Measurements from ENCODE around the gene KCNK4.

The KCNK4 gene

DNA sequence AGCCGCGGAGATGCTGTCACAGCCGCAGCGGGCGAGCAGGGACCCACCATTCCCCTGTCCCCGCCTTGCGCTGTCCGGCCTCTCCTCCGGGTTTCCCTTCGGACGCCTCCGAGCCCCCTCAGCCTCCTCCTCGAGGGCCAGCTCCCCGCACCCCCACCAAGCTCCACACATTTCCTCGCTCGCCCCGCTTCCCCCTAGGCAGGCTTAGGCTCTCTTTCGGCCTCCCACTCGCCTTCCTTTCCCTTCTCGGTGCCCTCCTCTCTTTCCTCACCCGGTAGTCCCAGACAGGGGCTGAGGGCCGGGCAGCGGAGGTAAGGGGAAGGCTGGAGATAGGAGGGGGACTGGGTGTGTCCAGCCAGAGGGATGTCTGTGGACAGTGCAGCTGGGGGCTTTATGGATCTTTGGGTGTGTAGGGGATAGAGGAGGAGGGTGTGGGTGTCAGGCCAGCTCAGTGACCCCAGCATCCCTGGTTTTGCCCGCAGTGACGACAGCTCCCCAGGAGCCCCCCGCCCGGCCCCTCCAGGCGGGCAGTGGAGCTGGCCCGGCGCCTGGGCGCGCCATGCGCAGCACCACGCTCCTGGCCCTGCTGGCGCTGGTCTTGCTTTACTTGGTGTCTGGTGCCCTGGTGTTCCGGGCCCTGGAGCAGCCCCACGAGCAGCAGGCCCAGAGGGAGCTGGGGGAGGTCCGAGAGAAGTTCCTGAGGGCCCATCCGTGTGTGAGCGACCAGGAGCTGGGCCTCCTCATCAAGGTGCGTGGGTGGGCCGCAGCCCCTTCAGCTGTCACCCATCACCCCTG is 1.6 kb downstream of the KCNK4 start:
- no peak overlapping the region for H3K4me3 ChIP-seq (ENCODE audit: low read depth, low read length)
- no peak for DNase-seq (ENCODE audit: low read depth)
- TF ChIP-seq, protein P1, sequence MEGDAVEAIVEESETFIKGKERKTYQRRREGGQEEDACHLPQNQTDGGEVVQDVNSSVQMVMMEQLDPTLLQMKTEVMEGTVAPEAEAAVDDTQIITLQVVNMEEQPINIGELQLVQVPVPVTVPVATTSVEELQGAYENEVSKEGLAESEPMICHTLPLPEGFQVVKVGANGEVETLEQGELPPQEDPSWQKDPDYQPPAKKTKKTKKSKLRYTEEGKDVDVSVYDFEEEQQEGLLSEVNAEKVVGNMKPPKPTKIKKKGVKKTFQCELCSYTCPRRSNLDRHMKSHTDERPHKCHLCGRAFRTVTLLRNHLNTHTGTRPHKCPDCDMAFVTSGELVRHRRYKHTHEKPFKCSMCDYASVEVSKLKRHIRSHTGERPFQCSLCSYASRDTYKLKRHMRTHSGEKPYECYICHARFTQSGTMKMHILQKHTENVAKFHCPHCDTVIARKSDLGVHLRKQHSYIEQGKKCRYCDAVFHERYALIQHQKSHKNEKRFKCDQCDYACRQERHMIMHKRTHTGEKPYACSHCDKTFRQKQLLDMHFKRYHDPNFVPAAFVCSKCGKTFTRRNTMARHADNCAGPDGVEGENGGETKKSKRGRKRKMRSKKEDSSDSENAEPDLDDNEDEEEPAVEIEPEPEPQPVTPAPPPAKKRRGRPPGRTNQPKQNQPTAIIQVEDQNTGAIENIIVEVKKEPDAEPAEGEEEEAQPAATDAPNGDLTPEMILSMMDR (IDR thresholded peaks at IDR 0.05; ENCODE audit: control insufficient read depth, extremely low read depth, insufficient read depth) = no peak

DNA sequence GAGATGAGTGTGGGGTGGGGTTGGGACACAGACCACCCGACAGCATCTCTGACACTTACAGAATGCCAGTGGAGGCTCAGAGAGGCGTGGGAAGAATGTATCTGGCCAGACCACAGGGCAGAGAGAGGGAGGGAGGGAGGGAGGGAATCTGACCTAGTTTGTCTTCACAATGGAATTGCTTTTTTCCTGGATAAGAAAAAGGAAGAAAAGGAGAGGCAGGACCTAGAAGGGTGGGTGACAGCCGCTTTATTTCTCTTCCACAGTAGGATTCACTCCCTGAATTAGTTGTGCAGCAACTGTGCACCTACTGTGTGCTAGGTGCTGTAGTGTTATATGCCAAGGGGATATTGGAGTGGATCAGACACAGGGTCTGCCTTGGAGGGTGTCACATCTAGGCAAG is 3.7 kb downstream of the KCNK4 start:
- DNase-seq (ENCODE audit: low read depth) = no peak
- TF ChIP-seq, protein P1 (IDR thresholded peaks at IDR 0.05; ENCODE audit: control insufficient read depth, extremely low read depth, insufficient read depth) = no peak
- H3K4me3 ChIP-seq (ENCODE audit: low read depth, low read length) = no peak overlapping the region

DNA sequence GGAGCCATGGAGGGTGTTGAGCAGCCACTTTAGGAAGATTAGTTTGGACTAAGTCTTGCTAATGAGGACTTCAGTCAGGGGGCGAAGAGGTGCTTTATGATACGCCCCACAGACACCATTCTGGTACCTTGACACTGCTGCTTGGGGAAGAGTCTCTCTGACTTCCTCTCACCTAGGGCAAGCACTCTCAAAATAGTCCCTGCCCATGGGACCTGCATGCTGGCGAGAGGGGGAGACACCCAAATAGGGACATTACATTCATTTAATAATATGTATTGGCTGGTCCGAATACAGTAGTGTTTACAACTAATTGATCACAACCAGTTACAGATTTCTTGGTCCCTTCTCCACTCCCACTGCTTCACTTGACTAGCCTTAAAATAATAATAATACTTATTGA is 4.7 kb downstream of the KCNK4 start:
- H3K4me3 ChIP-seq (ENCODE audit: low read depth, low read length) = no peak overlapping the region
- TF ChIP-seq, protein P1 (IDR thresholded peaks at IDR 0.05; ENCODE audit: control insufficient read depth, extremely low read depth, insufficient read depth) = no peak
- no peak for DNase-seq (ENCODE audit: low read depth)

DNA sequence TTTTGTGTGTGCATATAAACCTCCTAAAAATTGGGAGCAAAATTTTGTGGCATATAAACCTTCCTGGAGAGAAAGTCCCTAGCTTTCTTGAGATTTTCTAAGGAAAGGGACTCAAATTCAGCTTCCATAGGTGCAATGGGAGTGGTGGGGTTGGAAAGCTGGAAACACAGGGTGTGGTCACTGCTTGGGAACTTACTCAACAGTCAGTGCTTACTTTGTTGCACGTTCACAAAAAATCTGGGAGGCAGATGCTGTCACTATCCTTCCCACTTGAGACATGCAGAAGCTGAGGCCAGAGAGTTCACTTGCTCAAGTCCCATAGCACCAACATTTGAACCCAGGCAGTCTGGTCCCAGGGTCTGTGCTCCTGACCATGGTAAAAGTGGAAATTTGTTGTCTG is 5.1 kb downstream of the KCNK4 start:
- TF ChIP-seq, protein P1 (IDR thresholded peaks at IDR 0.05; ENCODE audit: control insufficient read depth, extremely low read depth, insufficient read depth) = no peak
- no peak overlapping the region for H3K4me3 ChIP-seq (ENCODE audit: low read depth, low read length)
- DNase-seq (ENCODE audit: low read depth) = no peak

DNA sequence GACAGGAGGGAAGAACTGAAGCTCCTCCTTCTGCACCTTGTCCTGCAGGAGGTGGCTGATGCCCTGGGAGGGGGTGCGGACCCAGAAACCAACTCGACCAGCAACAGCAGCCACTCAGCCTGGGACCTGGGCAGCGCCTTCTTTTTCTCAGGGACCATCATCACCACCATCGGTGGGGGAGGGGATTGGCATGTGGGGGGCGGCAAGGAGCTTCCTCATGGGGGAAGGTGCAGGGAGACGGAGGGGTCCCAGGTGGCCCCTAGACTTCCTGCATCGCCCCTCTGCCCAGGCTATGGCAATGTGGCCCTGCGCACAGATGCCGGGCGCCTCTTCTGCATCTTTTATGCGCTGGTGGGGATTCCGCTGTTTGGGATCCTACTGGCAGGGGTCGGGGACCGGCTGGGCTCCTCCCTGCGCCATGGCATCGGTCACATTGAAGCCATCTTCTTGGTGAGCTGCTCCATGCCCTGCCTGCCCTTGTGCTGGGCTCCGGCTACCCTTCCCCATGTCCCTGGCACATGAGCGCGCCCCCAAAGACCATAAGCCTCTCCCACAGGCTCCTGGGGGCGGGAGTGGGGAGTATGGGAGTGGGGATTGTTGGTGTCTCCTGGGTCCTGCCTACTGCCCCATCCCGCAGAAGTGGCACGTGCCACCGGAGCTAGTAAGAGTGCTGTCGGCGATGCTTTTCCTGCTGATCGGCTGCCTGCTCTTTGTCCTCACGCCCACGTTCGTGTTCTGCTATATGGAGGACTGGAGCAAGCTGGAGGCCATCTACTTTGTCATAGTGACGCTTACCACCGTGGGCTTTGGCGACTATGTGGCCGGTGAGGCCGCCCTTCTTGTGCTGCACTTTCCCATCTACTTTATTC is 6.0 kb downstream of the KCNK4 start:
- TF ChIP-seq, protein P1 (IDR thresholded peaks at IDR 0.05; ENCODE audit: control insufficient read depth, extremely low read depth, insufficient read depth) = no peak
- no peak overlapping the region for H3K4me3 ChIP-seq (ENCODE audit: low read depth, low read length)
- no peak for DNase-seq (ENCODE audit: low read depth)

DNA sequence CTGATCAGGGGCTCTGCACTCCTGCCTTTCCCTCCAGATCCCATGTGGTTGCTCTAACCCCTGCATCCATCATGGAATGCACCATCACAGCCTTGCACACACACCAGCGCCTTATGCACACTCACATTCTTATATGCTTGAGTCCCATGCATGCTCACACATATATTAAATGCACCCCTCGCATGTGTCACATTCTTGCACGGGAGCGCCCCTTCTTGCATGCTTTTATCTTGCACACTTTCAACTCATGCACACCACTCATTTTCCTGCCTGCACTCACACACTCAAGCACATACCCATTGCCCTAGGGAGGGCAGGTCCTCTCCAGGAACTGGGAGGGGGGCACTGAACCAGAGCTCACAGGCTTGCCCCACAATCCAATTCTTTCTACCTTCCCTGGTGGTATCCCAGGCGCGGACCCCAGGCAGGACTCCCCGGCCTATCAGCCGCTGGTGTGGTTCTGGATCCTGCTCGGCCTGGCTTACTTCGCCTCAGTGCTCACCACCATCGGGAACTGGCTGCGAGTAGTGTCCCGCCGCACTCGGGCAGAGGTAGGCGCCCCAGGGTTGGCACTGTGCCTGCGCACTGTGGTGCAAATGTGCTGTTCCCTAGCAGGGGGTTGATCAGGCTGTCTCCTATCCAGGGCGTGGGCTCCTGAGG is 6.7 kb downstream of the KCNK4 start:
- H3K4me3 ChIP-seq (ENCODE audit: low read depth, low read length) = no peak overlapping the region
- TF ChIP-seq, protein P1 (IDR thresholded peaks at IDR 0.05; ENCODE audit: control insufficient read depth, extremely low read depth, insufficient read depth) = no peak
- no peak for DNase-seq (ENCODE audit: low read depth)

Data from LNCaP clone FGC (cell line).